Stomach (tissue), 4 donors: ENCODE data around the gene VPS13D.
"Not testable (repeated sequence)": the region's sequence is repeated elsewhere in the genome, so short reads cannot be mapped to it uniquely, and the experiment has no call there.

Source experiments
- CTCF ChIP-seq, 7 experiments: fragments of 450-650 bp in 4 of 7; fragments of 200-600 bp in 3 of 7; sonication (generic) in 3 of 7; IDR thresholded peaks; one replicate each; pipeline ENCODE4 v1.5.1; 2016 to 2019; ENCODE audit warnings: antibody characterized with exemption in 7 of 7, control low read depth in 2 of 7, mild to moderate bottlenecking in 1 of 7
- POLR2A ChIP-seq, 4 donors: fragments of 450-650 bp; IDR thresholded peaks; one replicate each; pipeline ENCODE4 v1.6.1; 2016; ENCODE audit warnings: antibody characterized with exemption in 4 of 4, control low read depth in 2 of 4, mild to moderate bottlenecking in 1 of 4, moderate library complexity in 1 of 4

GRCh38 chr1:12470916-12471315 lies 241.1 kb downstream of the VPS13D start:
- TF ChIP-seq CTCF, POLR2A (IDR thresholded peaks at IDR 0.05): not testable (repeated sequence)
